Fibroblast of the aortic adventitia (primary cell): ENCODE measurements around the gene RNF149. TPM values are rescaled to one million over a fixed set of nuclear protein-coding genes. Genes with fewer than 3 reads are reported as not detected.
"Not testable (repeated sequence)": the region's sequence is repeated elsewhere in the genome, so short reads cannot be mapped to it uniquely, and the experiment has no call there.

ENCODE experiments used
- DNase-seq: peaks from one replicate; pipeline ENCODE4 v3.0.0-alpha.2; 2010; ENCODE audit warnings: low read depth
- H3K4me3 ChIP-seq: 2 replicates; pipeline ENCODE4 v1.5.1; 2011; ENCODE audit warnings: low read depth, mild to moderate bottlenecking, control low read depth, low read length, moderate library complexity
- total RNA-seq: library from RNA; depleted of rRNA; stranded (reverse); fragments of >200 nt; gene quantifications from 2 replicates; pipeline ENCODE4 v1.2.3, GENCODE V29; 2012; ENCODE audit warnings: low replicate concordance
- TF ChIP-seq, protein P1 (sequence below): IDR thresholded peaks from 2 replicates; pipeline ENCODE4 v1.5.1; 2011; ENCODE audit warnings: mild to moderate bottlenecking, low read length, control low read depth, inconsistent platforms; ENCODE audit not compliant: insufficient read depth

RNF149 gene
- 46.4 and 50.7 TPM in 2 replicates for total RNA-seq

GRCh38 chr2:101308432-101309210, at the start of gene RNF149:
Gene RNF149 (minus strand): TSS chr2:101308701. CDS start chr2:101308588, 113 bp downstream.
- TF ChIP-seq, protein P1, sequence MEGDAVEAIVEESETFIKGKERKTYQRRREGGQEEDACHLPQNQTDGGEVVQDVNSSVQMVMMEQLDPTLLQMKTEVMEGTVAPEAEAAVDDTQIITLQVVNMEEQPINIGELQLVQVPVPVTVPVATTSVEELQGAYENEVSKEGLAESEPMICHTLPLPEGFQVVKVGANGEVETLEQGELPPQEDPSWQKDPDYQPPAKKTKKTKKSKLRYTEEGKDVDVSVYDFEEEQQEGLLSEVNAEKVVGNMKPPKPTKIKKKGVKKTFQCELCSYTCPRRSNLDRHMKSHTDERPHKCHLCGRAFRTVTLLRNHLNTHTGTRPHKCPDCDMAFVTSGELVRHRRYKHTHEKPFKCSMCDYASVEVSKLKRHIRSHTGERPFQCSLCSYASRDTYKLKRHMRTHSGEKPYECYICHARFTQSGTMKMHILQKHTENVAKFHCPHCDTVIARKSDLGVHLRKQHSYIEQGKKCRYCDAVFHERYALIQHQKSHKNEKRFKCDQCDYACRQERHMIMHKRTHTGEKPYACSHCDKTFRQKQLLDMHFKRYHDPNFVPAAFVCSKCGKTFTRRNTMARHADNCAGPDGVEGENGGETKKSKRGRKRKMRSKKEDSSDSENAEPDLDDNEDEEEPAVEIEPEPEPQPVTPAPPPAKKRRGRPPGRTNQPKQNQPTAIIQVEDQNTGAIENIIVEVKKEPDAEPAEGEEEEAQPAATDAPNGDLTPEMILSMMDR: no peak
- peak; percentile 90 for DNase-seq
- peak within 1 kb of the TSS; percentile 88 for H3K4me3 ChIP-seq

GRCh38 chr2:101357376-101357775, 48.9 kb upstream of the RNF149 start:
- H3K4me3 ChIP-seq: no peak overlapping the region
- no peak for DNase-seq
- TF ChIP-seq, protein P1: no peak

DNA sequence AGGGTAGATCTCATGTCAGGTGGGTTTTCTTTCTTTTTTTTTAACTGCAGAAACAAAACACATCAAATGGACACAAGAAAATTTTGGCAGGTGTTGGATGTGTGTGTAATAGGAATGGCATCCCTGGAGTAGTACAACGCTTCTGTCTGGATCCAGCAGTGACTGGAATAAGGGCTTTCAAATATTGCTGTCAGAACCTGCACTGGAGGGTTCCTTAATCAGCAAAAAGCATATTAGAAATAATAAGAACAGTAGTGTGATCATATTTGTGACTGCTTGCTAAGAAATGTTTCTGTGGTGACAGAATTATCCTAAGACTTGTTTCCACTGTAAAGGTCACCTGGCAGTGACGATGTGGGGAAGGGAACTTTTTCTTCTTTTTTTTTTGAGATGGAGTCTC, 48.0 kb upstream of the RNF149 start:
- TF ChIP-seq, protein P1: no peak
- peak; percentile 68 for DNase-seq
- H3K4me3 ChIP-seq: no peak overlapping the region

- DNase-seq: no peak
- TF ChIP-seq, protein P1: no peak
- H3K4me3 ChIP-seq: no peak overlapping the region
Observed at GRCh38 chr2:101356055-101356454, 47.6 kb upstream of the RNF149 start.

- TF ChIP-seq, protein P1: no peak
- no peak overlapping the region for H3K4me3 ChIP-seq
- no peak for DNase-seq
Observed at GRCh38 chr2:101355401-101356054, 47.0 kb upstream of the RNF149 start.

GRCh38 chr2:101354420-101355311, 46.2 kb upstream of the RNF149 start:
- TF ChIP-seq, protein P1: no peak
- DNase-seq: no peak
- H3K4me3 ChIP-seq: no peak overlapping the region

DNA sequence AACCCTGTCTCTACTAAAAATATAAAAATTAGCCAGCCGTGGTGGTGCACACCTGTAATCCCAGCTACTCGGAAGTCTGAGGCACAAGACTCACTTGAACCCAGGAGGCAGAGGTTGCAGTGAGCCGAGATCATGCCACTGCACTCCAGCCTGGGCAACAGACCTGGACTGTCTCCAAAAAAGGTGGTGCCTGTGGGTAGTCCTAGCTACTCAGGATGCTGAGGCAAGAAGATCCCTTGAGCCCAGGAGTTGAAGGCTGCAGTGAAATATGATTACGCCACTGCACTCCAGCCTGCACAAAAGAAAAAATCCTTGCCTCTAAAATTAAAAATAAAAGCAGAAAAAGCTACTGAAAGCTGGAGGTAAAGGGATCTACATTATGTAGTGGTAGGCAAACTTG, 44.1 kb upstream of the RNF149 start:
- not testable (repeated sequence) for H3K4me3 ChIP-seq, DNase-seq
